ENCODE results near the gene LMX1A.

DNA sequence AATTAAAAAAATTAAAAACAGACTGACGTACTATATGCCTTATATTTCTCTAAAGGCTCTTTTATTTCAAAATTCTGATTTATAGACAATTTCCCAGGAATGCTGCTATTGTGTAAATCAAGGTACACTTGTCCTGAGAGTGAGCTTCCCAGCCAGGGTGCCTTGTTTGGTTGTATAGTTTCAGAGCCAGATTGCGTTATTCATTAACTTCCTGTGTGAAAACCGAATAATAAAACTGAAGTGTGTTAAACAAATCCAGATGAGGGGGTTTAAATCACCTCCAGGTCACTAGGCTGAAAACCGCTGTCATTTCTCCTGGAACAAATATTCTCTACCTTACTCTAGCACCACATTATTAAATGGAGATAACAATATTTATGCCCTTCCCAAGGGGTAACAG, 68.7 kb downstream of the LMX1A start:
- TF ChIP-seq, protein P1, sequence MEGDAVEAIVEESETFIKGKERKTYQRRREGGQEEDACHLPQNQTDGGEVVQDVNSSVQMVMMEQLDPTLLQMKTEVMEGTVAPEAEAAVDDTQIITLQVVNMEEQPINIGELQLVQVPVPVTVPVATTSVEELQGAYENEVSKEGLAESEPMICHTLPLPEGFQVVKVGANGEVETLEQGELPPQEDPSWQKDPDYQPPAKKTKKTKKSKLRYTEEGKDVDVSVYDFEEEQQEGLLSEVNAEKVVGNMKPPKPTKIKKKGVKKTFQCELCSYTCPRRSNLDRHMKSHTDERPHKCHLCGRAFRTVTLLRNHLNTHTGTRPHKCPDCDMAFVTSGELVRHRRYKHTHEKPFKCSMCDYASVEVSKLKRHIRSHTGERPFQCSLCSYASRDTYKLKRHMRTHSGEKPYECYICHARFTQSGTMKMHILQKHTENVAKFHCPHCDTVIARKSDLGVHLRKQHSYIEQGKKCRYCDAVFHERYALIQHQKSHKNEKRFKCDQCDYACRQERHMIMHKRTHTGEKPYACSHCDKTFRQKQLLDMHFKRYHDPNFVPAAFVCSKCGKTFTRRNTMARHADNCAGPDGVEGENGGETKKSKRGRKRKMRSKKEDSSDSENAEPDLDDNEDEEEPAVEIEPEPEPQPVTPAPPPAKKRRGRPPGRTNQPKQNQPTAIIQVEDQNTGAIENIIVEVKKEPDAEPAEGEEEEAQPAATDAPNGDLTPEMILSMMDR (IDR thresholded peaks at IDR 0.05), result no peak
- no peak for TF ChIP-seq EZH2 (IDR thresholded peaks at IDR 0.05; ENCODE audit: borderline replicate concordance, insufficient read depth, low read depth, low read length, poor library complexity, severe bottlenecking)

Measured in B cell (primary cell).